ACC112 (cell line): ENCODE measurements around the gene RLF.

ENCODE experiments used
- H2AFZ ChIP-seq: fragments of 200-600 bp; sonication (generic); one replicate; pipeline ENCODE4 v1.6.0; 2017; ENCODE audit warnings: antibody characterized with exemption, low read length; ENCODE audit not compliant: unreplicated experiment
- H3K27ac ChIP-seq: fragments of 200-600 bp; sonication (generic); 2 replicates; pipeline ENCODE4 v1.5.1; 2014; ENCODE audit warnings: low read depth, mild to moderate bottlenecking, antibody characterized with exemption, low read length, moderate library complexity
- H3K27me3 ChIP-seq: fragments of 200-600 bp; sonication (generic); 2 replicates; pipeline ENCODE4 v1.6.1; 2014; ENCODE audit warnings: mild to moderate bottlenecking, antibody characterized with exemption, low read length, moderate library complexity, mixed read lengths; ENCODE audit not compliant: insufficient read depth
- H3K36me3 ChIP-seq: fragments of 200-600 bp; sonication (generic); 2 replicates; pipeline ENCODE4 v1.6.1; 2016; ENCODE audit warnings: mild to moderate bottlenecking, antibody characterized with exemption, low read length, moderate library complexity, mixed read lengths; ENCODE audit not compliant: insufficient read depth
- H3K4me1 ChIP-seq: fragments of 200-600 bp; sonication (generic); one replicate; pipeline ENCODE4 v1.6.1; 2016; ENCODE audit warnings: low read length, mixed read lengths; ENCODE audit not compliant: insufficient read depth, unreplicated experiment, control insufficient read depth
- H3K4me3 ChIP-seq: fragments of 200-600 bp; sonication (generic); 2 replicates; pipeline ENCODE4 v1.5.1; 2014; ENCODE audit warnings: mild to moderate bottlenecking, low read depth, low read length
- H3K79me2 ChIP-seq: fragments of 200-600 bp; sonication (generic); one replicate; pipeline ENCODE4 v1.6.0; 2016; ENCODE audit warnings: low read length; ENCODE audit not compliant: control insufficient read depth, unreplicated experiment, insufficient read depth

RLF gene

GRCh38 chr1:40143891-40144575 lies 17.2 kb upstream of the RLF start:
- H3K27me3 ChIP-seq = peaks cover 37% of the 10 kb centered on the region
- H3K79me2 ChIP-seq = no peaks in the 10 kb centered on the region
- H3K27ac ChIP-seq = no peak overlapping the region
- no peak overlapping the region for H2AFZ ChIP-seq
- peaks cover 8% of the 10 kb centered on the region for H3K4me1 ChIP-seq
- H3K4me3 ChIP-seq = no peak overlapping the region
- H3K36me3 ChIP-seq = no peaks in the 10 kb centered on the region

DNA sequence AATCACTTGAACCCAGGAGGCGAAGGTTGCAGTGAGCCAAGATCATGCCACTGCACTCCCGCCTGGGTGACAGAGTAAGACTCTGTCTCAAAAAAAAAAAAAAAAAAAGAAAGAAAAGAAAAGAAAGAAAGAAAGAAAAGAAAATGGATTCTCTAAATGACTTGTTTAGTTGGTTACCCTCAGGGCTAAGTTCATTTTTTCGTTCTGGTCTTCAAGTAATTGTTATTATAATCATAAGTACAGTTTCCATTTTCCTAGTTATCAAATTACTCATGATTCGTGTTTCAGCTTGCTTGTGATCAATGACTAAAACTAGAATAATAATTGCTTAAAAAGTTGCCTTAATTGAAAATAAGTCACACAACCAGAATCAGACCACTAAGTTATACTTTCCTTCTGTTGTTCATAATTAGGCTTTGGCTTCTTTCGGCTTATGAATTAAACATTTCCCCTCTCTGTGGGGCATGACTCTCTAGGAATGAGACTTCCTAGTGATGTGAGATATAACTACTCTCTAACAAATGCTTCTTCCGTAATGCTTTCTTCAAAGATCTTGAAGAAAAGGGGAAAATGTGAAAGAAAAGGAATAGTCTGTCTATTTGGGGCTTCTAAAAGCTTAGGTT lies 9.6 kb upstream of the RLF start:
- peaks cover 18% of the 10 kb centered on the region for H3K27me3 ChIP-seq
- no peak overlapping the region for H3K4me3 ChIP-seq
- H3K36me3 ChIP-seq = no peaks in the 10 kb centered on the region
- H3K4me1 ChIP-seq = peaks cover 3% of the 10 kb centered on the region
- no peak overlapping the region for H2AFZ ChIP-seq
- no peaks in the 10 kb centered on the region for H3K79me2 ChIP-seq
- H3K27ac ChIP-seq = no peak overlapping the region

DNA sequence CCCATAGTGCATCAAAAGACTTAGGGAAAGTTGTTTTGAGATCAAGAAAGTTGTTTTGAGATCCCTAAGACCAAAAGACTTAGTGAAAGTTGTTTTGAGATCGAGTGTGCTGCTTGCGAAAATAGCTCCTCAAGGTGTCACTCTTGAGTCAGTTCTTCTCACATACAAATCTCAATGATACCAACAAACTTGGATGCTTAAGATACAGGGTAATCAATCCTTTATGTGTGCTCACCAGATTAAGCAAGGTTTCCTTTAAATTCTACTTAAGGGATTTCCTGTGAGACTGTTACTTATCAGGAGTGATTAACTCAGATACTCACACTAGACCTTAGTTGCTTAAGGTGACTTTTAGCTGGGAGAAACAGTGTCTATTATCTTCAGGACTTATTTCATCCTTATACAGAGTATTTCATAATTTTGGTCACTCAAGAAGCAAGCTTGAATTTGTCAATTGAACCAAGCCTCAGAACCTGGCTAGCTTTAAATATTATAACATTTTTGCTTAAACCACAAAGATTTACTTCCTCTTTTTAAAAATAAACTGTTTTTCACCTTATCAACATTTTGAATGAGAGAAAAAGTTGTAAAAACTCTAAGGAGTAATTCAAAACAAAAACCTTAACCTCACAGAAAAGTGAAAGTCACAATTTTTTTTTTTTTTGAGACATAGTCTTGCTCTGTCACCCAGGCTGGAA lies 8.0 kb upstream of the RLF start:
- peak overlapping the region; percentile 14 for H3K4me3 ChIP-seq
- no peaks in the 10 kb centered on the region for H3K36me3 ChIP-seq
- H2AFZ ChIP-seq = peak overlapping the region; percentile 19
- H3K27ac ChIP-seq = no peak overlapping the region
- H3K27me3 ChIP-seq = peaks cover 1% of the 10 kb centered on the region; the same call in 1 of the 2 replicates
- no peaks in the 10 kb centered on the region for H3K79me2 ChIP-seq
- H3K4me1 ChIP-seq = peaks cover 3% of the 10 kb centered on the region

DNA sequence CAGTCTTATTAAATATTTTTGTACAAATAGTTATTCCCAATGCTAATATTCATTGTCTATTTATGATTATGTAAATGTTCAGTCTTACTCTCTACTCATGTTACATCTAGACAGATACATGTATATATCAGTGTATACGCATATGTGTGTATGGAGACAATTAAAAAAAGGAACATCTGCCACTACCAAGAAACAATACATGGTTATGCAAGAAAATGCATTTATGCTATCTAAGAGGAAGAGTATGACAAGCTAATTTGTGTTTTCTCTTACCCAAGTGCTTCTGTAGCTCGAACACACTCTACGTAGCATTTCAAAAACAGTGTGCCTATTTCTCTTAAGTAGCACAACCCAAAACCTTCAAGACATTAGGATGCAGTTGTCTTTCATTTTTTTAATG lies 6.1 kb upstream of the RLF start:
- H3K4me3 ChIP-seq = no peak overlapping the region
- H3K79me2 ChIP-seq = no peaks in the 10 kb centered on the region
- H3K27ac ChIP-seq = no peak overlapping the region
- H3K4me1 ChIP-seq = peaks cover 3% of the 10 kb centered on the region
- H3K36me3 ChIP-seq = no peaks in the 10 kb centered on the region
- H3K27me3 ChIP-seq = no peaks in the 10 kb centered on the region
- no peak overlapping the region for H2AFZ ChIP-seq

- H3K4me3 ChIP-seq = no peak overlapping the region
- no peaks in the 10 kb centered on the region for H3K79me2 ChIP-seq
- H3K27me3 ChIP-seq = no peaks in the 10 kb centered on the region
- no peak overlapping the region for H3K27ac ChIP-seq
- H3K4me1 ChIP-seq = peaks cover 6% of the 10 kb centered on the region
- H2AFZ ChIP-seq = peak overlapping the region; percentile 42
- H3K36me3 ChIP-seq = no peaks in the 10 kb centered on the region
Observed at GRCh38 chr1:40155910-40156309, 5.3 kb upstream of the RLF start.

GRCh38 chr1:40160806-40161124 lies 422 bp upstream of the RLF start:
- Histone ChIP-seq H3K79me2 (peaks cover 46% of the 10 kb centered on the region), H3K27me3 (no peaks in the 10 kb centered on the region), H3K4me3 (peak overlapping the region; percentile 91), H3K4me1 (peaks cover 11% of the 10 kb centered on the region), H2AFZ (peak overlapping the region; percentile 99), H3K27ac (peak overlapping the region; percentile 86), H3K36me3 (no peaks in the 10 kb centered on the region)

- H3K27ac ChIP-seq = peak overlapping the region; percentile 86
- H3K27me3 ChIP-seq = no peaks in the 10 kb centered on the region
- peaks cover 11% of the 10 kb centered on the region for H3K4me1 ChIP-seq
- H3K4me3 ChIP-seq = peak overlapping the region; percentile 91
- H2AFZ ChIP-seq = no peak overlapping the region
- H3K79me2 ChIP-seq = peaks cover 55% of the 10 kb centered on the region
- no peaks in the 10 kb centered on the region for H3K36me3 ChIP-seq
Observed at GRCh38 chr1:40161888-40162397, 756 bp downstream of the RLF start.

GRCh38 chr1:40162753-40163441 lies 1.7 kb downstream of the RLF start:
- H3K27ac ChIP-seq = peak overlapping the region; percentile 86; the same call in 1 of the 2 replicates
- H2AFZ ChIP-seq = no peak overlapping the region
- no peaks in the 10 kb centered on the region for H3K27me3 ChIP-seq
- H3K4me3 ChIP-seq = peak overlapping the region; percentile 91
- H3K4me1 ChIP-seq = peaks cover 11% of the 10 kb centered on the region
- no peaks in the 10 kb centered on the region for H3K36me3 ChIP-seq
- peaks cover 64% of the 10 kb centered on the region for H3K79me2 ChIP-seq

GRCh38 chr1:40167317-40167716 lies 6.1 kb downstream of the RLF start:
- H2AFZ ChIP-seq = no peak overlapping the region
- no peak overlapping the region for H3K27ac ChIP-seq
- no peaks in the 10 kb centered on the region for H3K36me3 ChIP-seq
- H3K79me2 ChIP-seq = peaks cover 89% of the 10 kb centered on the region
- no peaks in the 10 kb centered on the region for H3K27me3 ChIP-seq
- H3K4me3 ChIP-seq = no peak overlapping the region
- H3K4me1 ChIP-seq = peaks cover 8% of the 10 kb centered on the region

GRCh38 chr1:40171036-40171435 lies 9.8 kb downstream of the RLF start:
- no peak overlapping the region for H3K27ac ChIP-seq
- no peaks in the 10 kb centered on the region for H3K4me1 ChIP-seq
- H3K79me2 ChIP-seq = peaks cover 82% of the 10 kb centered on the region
- H3K4me3 ChIP-seq = no peak overlapping the region
- H2AFZ ChIP-seq = no peak overlapping the region
- no peaks in the 10 kb centered on the region for H3K27me3 ChIP-seq
- no peaks in the 10 kb centered on the region for H3K36me3 ChIP-seq
